GM12865 (cell line): ENCODE results near the gene ATP13A5.

Experiments used
- DNase-seq: peaks from one replicate; pipeline ENCODE4 v3.0.0; 2010; ENCODE audit warnings: low read depth
- H3K4me3 ChIP-seq: 2 replicates; pipeline ENCODE4 v1.5.1; 2011; ENCODE audit warnings: mild to moderate bottlenecking, low read depth, low read length, control low read depth
- CTCF ChIP-seq: IDR thresholded peaks from 2 replicates; pipeline ENCODE4 v1.5.1; 2011; ENCODE audit warnings: low read length, control low read depth, low read depth, inconsistent platforms; ENCODE audit not compliant: insufficient read depth; ENCODE audit errors: missing control alignments

The ATP13A5 gene

GRCh38 chr3:193347521-193348501, 30.7 kb downstream of the ATP13A5 start:
- TF ChIP-seq CTCF = no peak
- peak; percentile 40 for DNase-seq
- no peak overlapping the region for H3K4me3 ChIP-seq

- no peak for DNase-seq
- no peak for TF ChIP-seq CTCF
- no peak overlapping the region for H3K4me3 ChIP-seq
Measured at GRCh38 chr3:193346259-193346658, 32.3 kb downstream of the ATP13A5 start.

- no peak for TF ChIP-seq CTCF
- no peak for DNase-seq
- no peak overlapping the region for H3K4me3 ChIP-seq
Measured at GRCh38 chr3:193345431-193345830, 33.1 kb downstream of the ATP13A5 start.

GRCh38 chr3:193344486-193344885, 34.1 kb downstream of the ATP13A5 start:
- TF ChIP-seq CTCF = no peak
- DNase-seq = no peak
- H3K4me3 ChIP-seq = no peak overlapping the region

GRCh38 chr3:193343726-193344222, 34.8 kb downstream of the ATP13A5 start:
- TF ChIP-seq CTCF = no peak
- no peak overlapping the region for H3K4me3 ChIP-seq
- DNase-seq = no peak

- H3K4me3 ChIP-seq = no peak overlapping the region
- no peak for TF ChIP-seq CTCF
- no peak for DNase-seq
Measured at GRCh38 chr3:193342551-193342950, 36.0 kb downstream of the ATP13A5 start.
